GM20000 (cell line): ENCODE data around the gene NUDT1.

Experiments used
- DNase-seq: peaks from one replicate; pipeline ENCODE4 v3.0.0; 2012; ENCODE audit warnings: low spot score
- CTCF ChIP-seq: IDR thresholded peaks from 2 replicates; pipeline ENCODE4 v1.5.1; 2012; ENCODE audit warnings: mild to moderate bottlenecking, control low read depth; ENCODE audit errors: extremely low read depth, missing control alignments

The NUDT1 gene

GRCh38 chr7:2251381-2251780, 9.4 kb downstream of the NUDT1 start:
- TF ChIP-seq CTCF: no peak
- no peak for DNase-seq

GRCh38 chr7:2251841-2252771, 10.1 kb downstream of the NUDT1 start:
- DNase-seq: no peak
- TF ChIP-seq CTCF: no peak

GRCh38 chr7:2253021-2253420, 11.0 kb downstream of the NUDT1 start:
- no peak for DNase-seq
- no peak for TF ChIP-seq CTCF

- no peak for TF ChIP-seq CTCF
- DNase-seq: no peak
These were observed 11.7 kb downstream of the NUDT1 start for GRCh38 chr7:2253525-2254244.

- no peak for TF ChIP-seq CTCF
- no peak for DNase-seq
These were observed 12.6 kb downstream of the NUDT1 start for GRCh38 chr7:2254429-2255144.

GRCh38 chr7:2255145-2256139, 13.4 kb downstream of the NUDT1 start:
- no peak for TF ChIP-seq CTCF
- no peak for DNase-seq
